A172 (cell line): ENCODE results near the gene ZNF789. TPM values are rescaled to one million over a fixed set of nuclear protein-coding genes. Genes with fewer than 3 reads are reported as not detected.
A peak's percentile ranks its signal among the peaks of the same experiment; 100 is the strongest.
"Not testable (repeated sequence)": the region's sequence is repeated elsewhere in the genome, so short reads cannot be mapped to it uniquely, and the experiment has no call there.

ENCODE experiments used
- DNase-seq: peaks from one replicate; pipeline ENCODE4 v3.0.0-alpha.2; 2015; ENCODE audit warnings: low spot score
- total RNA-seq: library from RNA; depleted of rRNA; stranded (reverse); fragments of >200 nt; shearing (Covaris generic); gene quantifications from 2 replicates; pipeline ENCODE4 v1.2.3, GENCODE V29; 2014; rRNA removed

The ZNF789 gene
- total RNA-seq, result 9.6 and 19.0 TPM in 2 replicates

- peak; percentile 95 for DNase-seq
Measured at GRCh38 chr7:99472561-99473314, at the start of gene ZNF789. ZNF789 (plus strand) TSS chr7:99472890; CDS start chr7:99476457, 3,567 bp downstream.

- DNase-seq, result no peak
Measured at GRCh38 chr7:99424932-99425730, 47.6 kb upstream of the ZNF789 start.

- DNase-seq, result no peak
Measured at GRCh38 chr7:99428972-99429566, 43.6 kb upstream of the ZNF789 start.

- no peak for DNase-seq
Measured at GRCh38 chr7:99429756-99430155, 42.9 kb upstream of the ZNF789 start.

GRCh38 chr7:99431756-99432540 lies 40.7 kb upstream of the ZNF789 start:
- not testable (repeated sequence) for DNase-seq

- no peak for DNase-seq
Measured at GRCh38 chr7:99433158-99433557, 39.5 kb upstream of the ZNF789 start.

- DNase-seq, result no peak
Measured at GRCh38 chr7:99437946-99438572, 34.6 kb upstream of the ZNF789 start.

GRCh38 chr7:99438573-99439480 lies 33.9 kb upstream of the ZNF789 start, which contains the start of the genes CPSF4 and PTCD1:
CPSF4 (plus strand) TSS chr7:99438943; CDS start chr7:99439083, 140 bp downstream.
PTCD1 (minus strand) TSS chr7:99438798; CDS start chr7:99435242, 3,556 bp downstream.
- DNase-seq, result peak; percentile 90

GRCh38 chr7:99440195-99440594 lies 32.5 kb upstream of the ZNF789 start:
- no peak for DNase-seq

GRCh38 chr7:99446096-99446495 lies 26.6 kb upstream of the ZNF789 start:
- peak; percentile 13 for DNase-seq

- no peak for DNase-seq
Measured at GRCh38 chr7:99447943-99448342, 24.7 kb upstream of the ZNF789 start.

GRCh38 chr7:99448855-99449254 lies 23.8 kb upstream of the ZNF789 start:
- no peak for DNase-seq

- no peak for DNase-seq
Measured at GRCh38 chr7:99449326-99449725, 23.4 kb upstream of the ZNF789 start.

GRCh38 chr7:99451936-99452335 lies 20.8 kb upstream of the ZNF789 start:
- DNase-seq, result no peak

GRCh38 chr7:99452541-99452940 lies 20.1 kb upstream of the ZNF789 start:
- DNase-seq, result no peak

GRCh38 chr7:99453105-99453504 lies 19.6 kb upstream of the ZNF789 start:
- no peak for DNase-seq

- DNase-seq, result no peak
Measured at GRCh38 chr7:99455874-99456273, 16.8 kb upstream of the ZNF789 start.

GRCh38 chr7:99456288-99456687 lies 16.4 kb upstream of the ZNF789 start:
- no peak for DNase-seq

GRCh38 chr7:99457050-99457649 lies 15.5 kb upstream of the ZNF789 start:
- DNase-seq, result no peak
